ENCODE measurements around the gene TRMT61A. TPM values are rescaled to one million over a fixed set of nuclear protein-coding genes. Genes with fewer than 3 reads are reported as not detected.

Gene TRMT61A
- total RNA-seq, 1 donor from 2014 or later: 4.9 TPM

GRCh38 chr14:103561381-103562178 is 32.6 kb downstream of the TRMT61A start:
- no peak for DNase-seq (ENCODE audit: low spot score in 2 of 2)
- no peak for FAIRE-seq

- no peak for DNase-seq (ENCODE audit: low spot score in 2 of 2)
- FAIRE-seq: no peak
Measured at GRCh38 chr14:103562179-103562428, 33.1 kb downstream of the TRMT61A start.

GRCh38 chr14:103562429-103563225 is 33.6 kb downstream of the TRMT61A start, which contains the start of the genes BAG5 and COA8:
TSS of gene BAG5 (minus strand) at chr14:103562657. CDS start at chr14:103561164, 1,493 bp downstream.
TSS of gene COA8 (plus strand) at chr14:103562960. CDS start at chr14:103563002, 42 bp downstream.
- FAIRE-seq: no peak
- peak; percentile 94 to 99 for DNase-seq (ENCODE audit: low spot score in 2 of 2)

- DNase-seq (ENCODE audit: low spot score in 2 of 2) (no peak), FAIRE-seq (no peak)
Measured at GRCh38 chr14:103563226-103563620, 34.2 kb downstream of the TRMT61A start.

- FAIRE-seq (no peak), DNase-seq (ENCODE audit: low spot score in 2 of 2) (no peak)
Measured at GRCh38 chr14:103563844-103564505, 35.0 kb downstream of the TRMT61A start.

GRCh38 chr14:103568952-103569351 is 40.0 kb downstream of the TRMT61A start:
- DNase-seq (ENCODE audit: low spot score in 2 of 2) (no peak), FAIRE-seq (no peak)

- FAIRE-seq: no peak
- no peak for DNase-seq (ENCODE audit: low spot score in 2 of 2)
Measured at GRCh38 chr14:103569408-103569807, 40.4 kb downstream of the TRMT61A start.

GRCh38 chr14:103574104-103574503 is 45.1 kb downstream of the TRMT61A start:
- DNase-seq (ENCODE audit: low spot score in 2 of 2): no peak
- no peak for FAIRE-seq

GRCh38 chr14:103574707-103575285 is 45.8 kb downstream of the TRMT61A start:
- no peak for DNase-seq (ENCODE audit: low spot score in 2 of 2)
- no peak for FAIRE-seq

- DNase-seq (ENCODE audit: low spot score in 2 of 2) (peak in 1 of 2 donors; percentile 71), FAIRE-seq (no peak)
Measured at GRCh38 chr14:103576371-103577024, 47.5 kb downstream of the TRMT61A start.

- no peak for DNase-seq (ENCODE audit: low spot score in 2 of 2)
- FAIRE-seq: no peak
Measured at GRCh38 chr14:103578401-103579075, 49.5 kb downstream of the TRMT61A start.

- DNase-seq (ENCODE audit: low spot score in 2 of 2) (no peak), FAIRE-seq (no peak)
Measured at GRCh38 chr14:103581206-103581605, 52.2 kb downstream of the TRMT61A start.

GRCh38 chr14:103581954-103582703 is 53.1 kb downstream of the TRMT61A start:
- DNase-seq (ENCODE audit: low spot score in 2 of 2): no peak
- no peak for FAIRE-seq

GRCh38 chr14:103584326-103584915 is 55.4 kb downstream of the TRMT61A start:
- FAIRE-seq: no peak
- DNase-seq (ENCODE audit: low spot score in 2 of 2): no peak

Small RNA genes lying within 50 kb of the gene (small RNA-seq; reads per million reads assigned to genes)
- gene RNU4-68P (not detected), gene RNU7-160P (not detected)

Other genes starting within 250 kb of the TRMT61A start
- 129 TPM for gene EIF5, start 195.0 kb upstream of the TRMT61A start, total RNA-seq
- 152 TPM for gene MARK3, start 143.8 kb upstream of the TRMT61A start, total RNA-seq
- 260 TPM for gene CKB, start 6.4 kb upstream of the TRMT61A start, total RNA-seq
- 51.4 TPM for gene BAG5, start 33.5 kb downstream of the TRMT61A start, total RNA-seq
- 38.3 TPM for gene COA8, start 33.8 kb downstream of the TRMT61A start, total RNA-seq
- gene KLC1, start 100.0 kb downstream of the TRMT61A start, total RNA-seq: 322 TPM
- gene XRCC3, start 186.3 kb downstream of the TRMT61A start, total RNA-seq: 9.8 TPM
- 40.4 TPM for gene ZFYVE21, start 186.6 kb downstream of the TRMT61A start, total RNA-seq

All from frontal cortex (tissue), 4 donors.